ENCODE measurements around the gene CCND2. TPM values are rescaled to one million over a fixed set of nuclear protein-coding genes. Genes with fewer than 3 reads are reported as not detected.

Gene CCND2
- total and polyA plus RNA-seq, 2 experiments from 2014 or later = 75.6 to 224 TPM

DNA sequence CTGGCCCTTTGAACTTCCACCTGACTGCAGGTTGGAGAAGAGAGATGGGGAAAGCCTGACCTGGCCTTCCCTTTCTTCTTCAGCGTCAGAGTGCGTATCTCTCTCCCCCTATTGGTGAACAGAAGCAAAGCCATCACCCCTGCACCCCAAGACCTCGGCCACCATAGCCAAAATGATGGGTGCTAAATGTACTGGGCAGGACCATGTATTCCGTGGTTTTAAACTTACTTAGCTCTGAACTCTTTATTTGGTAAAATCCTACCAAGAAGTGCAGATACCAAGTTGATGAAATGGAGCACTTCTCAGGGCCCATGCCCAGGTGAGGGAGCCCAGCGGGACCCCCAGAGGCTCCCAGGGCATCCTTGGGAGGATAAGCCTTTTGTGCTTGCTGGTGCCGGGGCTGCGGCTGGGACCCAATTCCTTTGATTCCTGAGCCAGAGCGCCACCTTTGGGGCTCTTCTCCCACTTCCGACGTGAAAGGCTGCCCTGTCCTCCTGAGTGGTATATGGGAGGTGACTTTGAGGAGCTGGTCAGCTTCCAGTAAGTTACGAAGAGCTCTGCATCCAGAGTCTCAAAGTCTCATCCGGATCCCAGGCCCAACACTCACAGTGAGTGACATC, 9.4 kb downstream of the CCND2 start:
- H3K79me2 ChIP-seq (replicated peaks; ENCODE audit: insufficient read depth) = peaks cover 97% of the 10 kb centered on the region
- H3K27me3 Mint-ChIP-seq (ENCODE audit: insufficient read depth, low read depth, poor library complexity) = peaks cover 31% of the 10 kb centered on the region
- no peaks in the 10 kb centered on the region; the same call in 2 of the 3 replicates for H3K9me3 Mint-ChIP-seq
- no peak overlapping the region; the same call in 2 of the 3 replicates for H3K4me3 Mint-ChIP-seq
- H3K9me2 ChIP-seq (ENCODE audit: insufficient read depth) = no peaks in the 10 kb centered on the region
- H3K4me1 Mint-ChIP-seq = peaks cover 67% of the 10 kb centered on the region
- peaks cover 10% of the 10 kb centered on the region for H3K4me1 ChIP-seq (ENCODE audit: insufficient read depth)
- no peak overlapping the region for H3K4me2 ChIP-seq
- ATAC-seq (peak; percentile 38), DNase-seq (ENCODE audit: low spot score) (peak; percentile 69)
- no peak overlapping the region for H3K27ac Mint-ChIP-seq
- no peak overlapping the region for H2AFZ ChIP-seq
- peaks cover 46% of the 10 kb centered on the region for H3F3A ChIP-seq (replicated peaks; ENCODE audit: low read depth)
- H4K20me1 ChIP-seq (replicated peaks; ENCODE audit: insufficient read depth) = peaks cover 69% of the 10 kb centered on the region
- H3K36me3 Mint-ChIP-seq (ENCODE audit: low read depth) = peaks cover 100% of the 10 kb centered on the region
- no peak overlapping the region for H3K4me3 ChIP-seq
- no peak overlapping the region for H3K27ac ChIP-seq (ENCODE audit: low read depth)
- TF ChIP-seq EZH2 (IDR thresholded peaks at IDR 0.05; ENCODE audit: low read depth, unreplicated experiment) (no peak), EZH2phosphoT487 (IDR thresholded peaks at IDR 0.05; ENCODE audit: unreplicated experiment) (no peak), CREB1 (CRISPR knock-in tag; IDR thresholded peaks at IDR 0.05; ENCODE audit: low read depth) (no peak), JUNB (IDR thresholded peaks at IDR 0.05; ENCODE audit: unreplicated experiment) (no peak), STAT1 (IDR thresholded peaks at IDR 0.05; ENCODE audit: unreplicated experiment) (no peak), NANOG (IDR thresholded peaks at IDR 0.05; ENCODE audit: borderline replicate concordance) (no peak), ZNF114 (CRISPR knock-in tag; IDR thresholded peaks at IDR 0.05) (no peak)
- TF ChIP-seq, protein P1, sequence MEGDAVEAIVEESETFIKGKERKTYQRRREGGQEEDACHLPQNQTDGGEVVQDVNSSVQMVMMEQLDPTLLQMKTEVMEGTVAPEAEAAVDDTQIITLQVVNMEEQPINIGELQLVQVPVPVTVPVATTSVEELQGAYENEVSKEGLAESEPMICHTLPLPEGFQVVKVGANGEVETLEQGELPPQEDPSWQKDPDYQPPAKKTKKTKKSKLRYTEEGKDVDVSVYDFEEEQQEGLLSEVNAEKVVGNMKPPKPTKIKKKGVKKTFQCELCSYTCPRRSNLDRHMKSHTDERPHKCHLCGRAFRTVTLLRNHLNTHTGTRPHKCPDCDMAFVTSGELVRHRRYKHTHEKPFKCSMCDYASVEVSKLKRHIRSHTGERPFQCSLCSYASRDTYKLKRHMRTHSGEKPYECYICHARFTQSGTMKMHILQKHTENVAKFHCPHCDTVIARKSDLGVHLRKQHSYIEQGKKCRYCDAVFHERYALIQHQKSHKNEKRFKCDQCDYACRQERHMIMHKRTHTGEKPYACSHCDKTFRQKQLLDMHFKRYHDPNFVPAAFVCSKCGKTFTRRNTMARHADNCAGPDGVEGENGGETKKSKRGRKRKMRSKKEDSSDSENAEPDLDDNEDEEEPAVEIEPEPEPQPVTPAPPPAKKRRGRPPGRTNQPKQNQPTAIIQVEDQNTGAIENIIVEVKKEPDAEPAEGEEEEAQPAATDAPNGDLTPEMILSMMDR (conservative IDR thresholded peaks at IDR 0.05; ENCODE audit: low read depth in 2 of 2) = peak; percentile 38 to 51
- no peaks in the 10 kb centered on the region for H3K27me3 ChIP-seq (ENCODE audit: insufficient read depth)
- H3K36me3 ChIP-seq (ENCODE audit: insufficient read depth) = peaks cover 87% of the 10 kb centered on the region

- DNase-seq (ENCODE audit: low spot score) (no peak), ATAC-seq (no peak)
- no peak overlapping the region; the same call in 1 of the 2 replicates for H3K27ac ChIP-seq (ENCODE audit: low read depth)
- no peaks in the 10 kb centered on the region for H3K9me2 ChIP-seq (ENCODE audit: insufficient read depth)
- no peak overlapping the region for H3K4me2 ChIP-seq
- no peaks in the 10 kb centered on the region for H3K27me3 ChIP-seq (ENCODE audit: insufficient read depth)
- H2AFZ ChIP-seq = no peak overlapping the region
- Mint-ChIP-seq H3K27me3 (ENCODE audit: insufficient read depth, low read depth, poor library complexity) (peaks cover 32% of the 10 kb centered on the region), H3K9me3 (no peaks in the 10 kb centered on the region; the same call in 1 of the 3 replicates), H3K4me3 (no peak overlapping the region; the same call in 2 of the 3 replicates), H3K36me3 (ENCODE audit: low read depth) (peaks cover 100% of the 10 kb centered on the region), H3K4me1 (peaks cover 67% of the 10 kb centered on the region), H3K27ac (no peak overlapping the region)
- peaks cover 97% of the 10 kb centered on the region for H3K79me2 ChIP-seq (replicated peaks; ENCODE audit: insufficient read depth)
- peaks cover 3% of the 10 kb centered on the region; the same call in 1 of the 2 replicates for H3K4me1 ChIP-seq (ENCODE audit: insufficient read depth)
- peaks cover 43% of the 10 kb centered on the region for H3F3A ChIP-seq (replicated peaks; ENCODE audit: low read depth)
- H4K20me1 ChIP-seq (replicated peaks; ENCODE audit: insufficient read depth) = peaks cover 69% of the 10 kb centered on the region
- peaks cover 87% of the 10 kb centered on the region for H3K36me3 ChIP-seq (ENCODE audit: insufficient read depth)
- TF ChIP-seq CREB1 (CRISPR knock-in tag; IDR thresholded peaks at IDR 0.05; ENCODE audit: low read depth) = no peak
- TF ChIP-seq EZH2 (IDR thresholded peaks at IDR 0.05; ENCODE audit: low read depth, unreplicated experiment) = no peak
- TF ChIP-seq EZH2phosphoT487 (IDR thresholded peaks at IDR 0.05; ENCODE audit: unreplicated experiment) = no peak
- TF ChIP-seq POLR2AphosphoS5 (IDR thresholded peaks at IDR 0.05; ENCODE audit: low read depth) = peak; percentile 29; the same call in 1 of the 2 replicates
- TF ChIP-seq, protein P1 (conservative IDR thresholded peaks at IDR 0.05; ENCODE audit: low read depth in 2 of 2) = no peak
- no peak for TF ChIP-seq NANOG (IDR thresholded peaks at IDR 0.05; ENCODE audit: borderline replicate concordance)
- H3K4me3 ChIP-seq = no peak overlapping the region
These were observed 10.1 kb downstream of the CCND2 start for GRCh38 chr12:4283512-4284255.
